WTC11 (cell line): ENCODE data around the gene ATP11B. TPM values are rescaled to one million over a fixed set of nuclear protein-coding genes. Genes with fewer than 3 reads are reported as not detected.

ENCODE experiments used
- ATAC-seq: fragments of 200-7000 bp; cut with Tn5 transposase; 2 replicates; pipeline ENCODE4 v1.10.0; 2021; ENCODE audit warnings: mild to moderate bottlenecking, moderate library complexity
- CTCF ChIA-PET: fragments of 300-600 bp; sonication (Branson Sonifier 250); formaldehyde crosslinking; loops from one replicate; lab custom pipeline; 2021; ENCODE audit warnings: antibody characterized with exemption; lab: Charles Lee
- POLR2A ChIA-PET: fragments of 350-600 bp; sonication (Branson Sonifier 250); formaldehyde crosslinking; loops from one replicate; lab custom pipeline; 2021; ENCODE audit warnings: antibody characterized with exemption; lab: Charles Lee
- DNase-seq: peaks from one replicate; pipeline ENCODE4 v3.0.0; 2021; ENCODE audit warnings: low spot score
- H3K27ac Mint-ChIP-seq: 2 replicates; pipeline ENCODE4 v1.8.0; 2021; ENCODE audit warnings: mixed read lengths
- H3K27me3 Mint-ChIP-seq: 2 replicates; pipeline ENCODE4 v1.8.0; 2021; ENCODE audit warnings: low read depth, mild to moderate bottlenecking, moderate library complexity, mixed read lengths
- H3K36me3 Mint-ChIP-seq: 2 replicates; pipeline ENCODE4 v1.8.0; 2021; ENCODE audit warnings: mixed read lengths
- H3K4me1 Mint-ChIP-seq: 2 replicates; pipeline ENCODE4 v1.8.0; 2022; ENCODE audit warnings: mixed read lengths
- H3K4me3 Mint-ChIP-seq: 2 replicates; pipeline ENCODE4 v1.8.0; 2021; ENCODE audit warnings: mild to moderate bottlenecking, moderate library complexity, mixed read lengths
- H3K9me3 Mint-ChIP-seq: 2 replicates; pipeline ENCODE4 v1.8.0; 2021; ENCODE audit warnings: mixed read lengths
- ATF1 ChIP-seq: sonication (generic); formaldehyde crosslinking; IDR thresholded peaks from 2 replicates; pipeline ENCODE4 v1.8.1; 2023; ENCODE audit warnings: mild to moderate bottlenecking, moderate library complexity, missing genetic modification reagents
- FOXJ3 ChIP-seq: sonication (generic); formaldehyde crosslinking; IDR thresholded peaks from 2 replicates; pipeline ENCODE4 v1.9.0; 2021; ENCODE audit warnings: missing genetic modification reagents, mild to moderate bottlenecking, borderline replicate concordance
- FOXK1 ChIP-seq: sonication (generic); formaldehyde crosslinking; IDR thresholded peaks from 2 replicates; pipeline ENCODE4 v1.8.0; 2022; ENCODE audit warnings: mild to moderate bottlenecking, moderate library complexity, missing genetic modification reagents
- FOXP1 ChIP-seq: sonication (generic); formaldehyde crosslinking; IDR thresholded peaks from 2 replicates; pipeline ENCODE4 v1.8.0; 2022; ENCODE audit warnings: missing genetic modification reagents, mild to moderate bottlenecking, moderate library complexity, borderline replicate concordance
- GRHL2 ChIP-seq: fragments of 250-450 bp; sonication (Bioruptor Pico); IDR thresholded peaks from 2 replicates; pipeline ENCODE4 v1.8.0; 2022; ENCODE audit warnings: mild to moderate bottlenecking, moderate library complexity; ENCODE audit not compliant: insufficient replicate concordance, severe bottlenecking
- JAZF1 ChIP-seq: fragments of 250-450 bp; sonication (Bioruptor Pico); IDR thresholded peaks from 2 replicates; pipeline ENCODE4 v1.9.0; 2021; ENCODE audit warnings: moderate library complexity, mild to moderate bottlenecking, inconsistent platforms
- JUN ChIP-seq: sonication (generic); formaldehyde crosslinking; IDR thresholded peaks from 2 replicates; pipeline ENCODE4 v1.8.0; 2023; ENCODE audit warnings: mild to moderate bottlenecking, missing genetic modification reagents
- KAT7 ChIP-seq: sonication (generic); formaldehyde crosslinking; IDR thresholded peaks from 2 replicates; pipeline ENCODE4 v1.8.1; 2023; ENCODE audit warnings: missing genetic modification reagents, mild to moderate bottlenecking, borderline replicate concordance
- MXD4 ChIP-seq: fragments of 250-450 bp; sonication (Bioruptor Pico); IDR thresholded peaks from 2 replicates; pipeline ENCODE4 v1.8.0; 2021; ENCODE audit warnings: mild to moderate bottlenecking, moderate library complexity, borderline replicate concordance
- RELA ChIP-seq: sonication (generic); formaldehyde crosslinking; IDR thresholded peaks from 2 replicates; pipeline ENCODE4 v1.8.1; 2022; ENCODE audit warnings: missing genetic modification reagents, mild to moderate bottlenecking, borderline replicate concordance
- SMAD3 ChIP-seq: sonication (generic); formaldehyde crosslinking; IDR thresholded peaks from 2 replicates; pipeline ENCODE4 v1.8.0; 2022; ENCODE audit warnings: missing genetic modification reagents, mild to moderate bottlenecking, borderline replicate concordance
- TCF7 ChIP-seq: sonication (generic); formaldehyde crosslinking; IDR thresholded peaks from 2 replicates; pipeline ENCODE4 v1.8.0; 2022; ENCODE audit warnings: mild to moderate bottlenecking, low read depth, missing genetic modification reagents, moderate library complexity
- TEAD4 ChIP-seq: sonication (generic); formaldehyde crosslinking; IDR thresholded peaks from 2 replicates; pipeline ENCODE4 v1.8.0; 2022; ENCODE audit warnings: mild to moderate bottlenecking, missing genetic modification reagents
- ZNF219 ChIP-seq: sonication (generic); formaldehyde crosslinking; IDR thresholded peaks from 2 replicates; pipeline ENCODE4 v1.8.0; 2023; ENCODE audit warnings: missing genetic modification reagents, mild to moderate bottlenecking, borderline replicate concordance
- total RNA-seq: library from RNA; stranded (reverse); gene quantifications from 3 replicates; pipeline ENCODE4 v1.2.3, GENCODE V29; 2021
- TF ChIP-seq, protein P1 (sequence below): sonication (generic); formaldehyde crosslinking; IDR thresholded peaks from 2 replicates; pipeline ENCODE4 v1.8.1; 2022; ENCODE audit warnings: missing genetic modification reagents, borderline replicate concordance
- TF ChIP-seq, protein P2 (sequence below): sonication (generic); formaldehyde crosslinking; IDR thresholded peaks from 2 replicates; pipeline ENCODE4 v1.8.1; 2022; ENCODE audit warnings: mild to moderate bottlenecking, missing genetic modification reagents, moderate library complexity, borderline replicate concordance
- TF ChIP-seq, protein P3 (sequence below): sonication (generic); formaldehyde crosslinking; IDR thresholded peaks from 2 replicates; pipeline ENCODE4 v1.8.0; 2023; ENCODE audit warnings: missing genetic modification reagents, mild to moderate bottlenecking, borderline replicate concordance
- TF ChIP-seq, protein P4 (sequence below): sonication (generic); formaldehyde crosslinking; IDR thresholded peaks from 2 replicates; pipeline ENCODE4 v1.8.0; 2022; ENCODE audit warnings: mild to moderate bottlenecking, missing genetic modification reagents
- TF ChIP-seq, protein P5 (sequence below): sonication (generic); formaldehyde crosslinking; IDR thresholded peaks from 2 replicates; pipeline ENCODE4 v1.8.1; 2023; ENCODE audit warnings: mild to moderate bottlenecking, moderate library complexity, missing genetic modification reagents
- TF ChIP-seq, protein P6 (sequence below): sonication (generic); formaldehyde crosslinking; IDR thresholded peaks from 2 replicates; pipeline ENCODE4 v1.8.0; 2022; ENCODE audit warnings: mild to moderate bottlenecking, missing genetic modification reagents

ATP11B gene
- total RNA-seq, 1 experiment from 2014 or later: 25.7 TPM

DNA sequence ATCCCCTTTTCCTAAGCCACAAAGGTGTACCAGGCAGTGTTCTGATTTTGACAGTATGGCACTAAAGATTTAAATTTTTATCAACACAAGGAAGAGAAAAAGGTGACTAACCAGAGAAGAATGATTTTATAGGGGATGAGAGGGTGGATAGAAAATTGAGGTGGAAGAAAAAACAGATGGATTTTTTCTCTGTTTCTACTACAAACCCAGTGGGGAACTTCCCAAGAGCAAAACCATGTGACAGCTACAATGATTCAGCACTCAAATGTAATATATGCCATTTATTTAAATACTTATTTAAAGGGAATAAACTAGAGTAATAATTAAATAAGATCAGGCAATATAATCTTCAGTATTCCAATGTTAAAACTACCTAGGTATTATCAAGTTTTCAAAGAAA lies 176.0 kb downstream of the ATP11B start (continued):
- TF ChIP-seq GRHL2: no peak
- TF ChIP-seq, protein P1, sequence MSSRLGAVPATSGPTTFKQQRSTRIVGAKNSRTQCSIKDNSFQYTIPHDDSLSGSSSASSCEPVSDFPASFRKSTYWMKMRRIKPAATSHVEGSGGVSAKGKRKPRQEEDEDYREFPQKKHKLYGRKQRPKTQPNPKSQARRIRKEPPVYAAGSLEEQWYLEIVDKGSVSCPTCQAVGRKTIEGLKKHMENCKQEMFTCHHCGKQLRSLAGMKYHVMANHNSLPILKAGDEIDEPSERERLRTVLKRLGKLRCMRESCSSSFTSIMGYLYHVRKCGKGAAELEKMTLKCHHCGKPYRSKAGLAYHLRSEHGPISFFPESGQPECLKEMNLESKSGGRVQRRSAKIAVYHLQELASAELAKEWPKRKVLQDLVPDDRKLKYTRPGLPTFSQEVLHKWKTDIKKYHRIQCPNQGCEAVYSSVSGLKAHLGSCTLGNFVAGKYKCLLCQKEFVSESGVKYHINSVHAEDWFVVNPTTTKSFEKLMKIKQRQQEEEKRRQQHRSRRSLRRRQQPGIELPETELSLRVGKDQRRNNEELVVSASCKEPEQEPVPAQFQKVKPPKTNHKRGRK (CRISPR knock-in tag): no peak
- TF ChIP-seq, protein P2, sequence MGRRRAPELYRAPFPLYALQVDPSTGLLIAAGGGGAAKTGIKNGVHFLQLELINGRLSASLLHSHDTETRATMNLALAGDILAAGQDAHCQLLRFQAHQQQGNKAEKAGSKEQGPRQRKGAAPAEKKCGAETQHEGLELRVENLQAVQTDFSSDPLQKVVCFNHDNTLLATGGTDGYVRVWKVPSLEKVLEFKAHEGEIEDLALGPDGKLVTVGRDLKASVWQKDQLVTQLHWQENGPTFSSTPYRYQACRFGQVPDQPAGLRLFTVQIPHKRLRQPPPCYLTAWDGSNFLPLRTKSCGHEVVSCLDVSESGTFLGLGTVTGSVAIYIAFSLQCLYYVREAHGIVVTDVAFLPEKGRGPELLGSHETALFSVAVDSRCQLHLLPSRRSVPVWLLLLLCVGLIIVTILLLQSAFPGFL (CRISPR knock-in tag): no peak
- TF ChIP-seq TEAD4 (CRISPR knock-in tag): no peak
- no peak for TF ChIP-seq ZNF219 (CRISPR knock-in tag)

DNA sequence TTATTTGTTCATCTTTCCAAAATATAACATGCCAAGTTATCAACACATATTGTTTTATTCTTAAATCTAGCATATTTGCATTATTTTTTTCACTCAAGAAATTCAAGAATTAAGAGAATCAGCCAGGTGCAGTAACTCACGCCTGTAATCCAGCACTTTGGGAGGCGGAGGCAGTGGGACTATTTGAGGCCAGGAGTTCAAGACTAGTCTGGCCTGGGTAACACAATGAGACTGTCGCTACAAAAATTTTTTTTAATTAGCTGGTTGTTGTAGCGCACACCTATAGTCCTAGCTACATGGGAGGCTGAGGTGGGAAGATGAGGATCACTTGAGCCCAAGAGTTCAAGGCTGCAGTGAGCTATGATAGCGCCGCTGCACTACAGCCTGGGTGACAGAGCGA lies 176.5 kb downstream of the ATP11B start:
- DNase-seq: no peak
- peaks cover 5% of the 10 kb centered on the region for H3K36me3 Mint-ChIP-seq
- TF ChIP-seq FOXP1: no peak
- TF ChIP-seq ATF1 (CRISPR knock-in tag): no peak
- no peak for TF ChIP-seq TCF7 (CRISPR knock-in tag)
- no peak for TF ChIP-seq JUN
- TF ChIP-seq, protein P2 (CRISPR knock-in tag): no peak
- TF ChIP-seq MXD4 (CRISPR knock-in tag): no peak
- TF ChIP-seq, all 79 proteins: peak for 0
- Mint-ChIP-seq H3K27ac (no peak overlapping the region), H3K4me1 (peaks cover 50% of the 10 kb centered on the region), H3K9me3 (no peaks in the 10 kb centered on the region), H3K4me3 (no peak overlapping the region), H3K27me3 (no peaks in the 10 kb centered on the region)
- ATAC-seq: no peak
- CTCF ChIA-PET: interaction anchor here (1.4 to 1.8 kb wide), 3 partner anchors 65 to 256 kb away, joined by 3 to 4 read pairs (median 3); no protein-coding TSS in a partner anchor
- POLR2A ChIA-PET: no interaction called here

DNA sequence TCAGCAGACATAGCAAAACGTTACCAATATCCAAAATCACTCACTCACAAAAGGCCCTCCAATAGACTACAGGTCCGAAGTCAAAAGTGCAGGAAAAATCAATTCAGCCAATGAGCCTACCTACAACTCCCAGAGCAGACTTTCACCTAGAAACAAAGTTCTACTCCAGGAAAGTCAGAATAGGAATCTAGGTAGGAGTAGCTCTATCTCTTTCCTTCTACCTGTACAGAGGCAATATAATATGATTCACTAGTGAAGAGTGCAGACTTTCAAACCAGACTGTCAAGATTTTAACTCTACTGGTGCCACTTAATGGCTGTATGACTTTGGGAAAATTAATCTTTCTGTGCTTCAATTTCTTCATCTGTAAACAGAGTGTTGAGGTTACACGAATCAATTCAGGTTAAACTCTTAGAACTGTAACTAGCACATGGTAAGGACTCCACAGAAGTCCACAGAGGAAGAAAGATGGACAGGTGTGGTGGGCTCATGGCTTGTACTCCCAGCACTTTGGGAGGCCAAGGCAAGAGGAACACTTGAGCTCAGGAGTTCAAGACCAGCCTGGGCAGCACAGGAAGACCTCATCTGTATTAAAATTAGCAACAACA lies 177.6 kb downstream of the ATP11B start:
- Mint-ChIP-seq H3K4me3 (no peak overlapping the region), H3K36me3 (no peaks in the 10 kb centered on the region), H3K27ac (peak overlapping the region; percentile 80), H3K4me1 (peaks cover 49% of the 10 kb centered on the region), H3K9me3 (no peaks in the 10 kb centered on the region), H3K27me3 (no peaks in the 10 kb centered on the region)
- CTCF ChIA-PET: interaction anchor here (1.4 to 1.8 kb wide), 2 partner anchors 67 to 257 kb away, joined by 3 to 4 read pairs; no protein-coding TSS in a partner anchor
- ATAC-seq (no peak), DNase-seq (no peak)
- POLR2A ChIA-PET: no interaction called here
- TF ChIP-seq FOXJ3 (CRISPR knock-in tag) (no peak), KAT7 (CRISPR knock-in tag) (no peak), RELA (CRISPR knock-in tag) (no peak), FOXK1 (CRISPR knock-in tag) (no peak), SMAD3 (CRISPR knock-in tag) (no peak), JAZF1 (CRISPR knock-in tag) (no peak), ATF1 (CRISPR knock-in tag) (no peak)
- TF ChIP-seq, protein P3, sequence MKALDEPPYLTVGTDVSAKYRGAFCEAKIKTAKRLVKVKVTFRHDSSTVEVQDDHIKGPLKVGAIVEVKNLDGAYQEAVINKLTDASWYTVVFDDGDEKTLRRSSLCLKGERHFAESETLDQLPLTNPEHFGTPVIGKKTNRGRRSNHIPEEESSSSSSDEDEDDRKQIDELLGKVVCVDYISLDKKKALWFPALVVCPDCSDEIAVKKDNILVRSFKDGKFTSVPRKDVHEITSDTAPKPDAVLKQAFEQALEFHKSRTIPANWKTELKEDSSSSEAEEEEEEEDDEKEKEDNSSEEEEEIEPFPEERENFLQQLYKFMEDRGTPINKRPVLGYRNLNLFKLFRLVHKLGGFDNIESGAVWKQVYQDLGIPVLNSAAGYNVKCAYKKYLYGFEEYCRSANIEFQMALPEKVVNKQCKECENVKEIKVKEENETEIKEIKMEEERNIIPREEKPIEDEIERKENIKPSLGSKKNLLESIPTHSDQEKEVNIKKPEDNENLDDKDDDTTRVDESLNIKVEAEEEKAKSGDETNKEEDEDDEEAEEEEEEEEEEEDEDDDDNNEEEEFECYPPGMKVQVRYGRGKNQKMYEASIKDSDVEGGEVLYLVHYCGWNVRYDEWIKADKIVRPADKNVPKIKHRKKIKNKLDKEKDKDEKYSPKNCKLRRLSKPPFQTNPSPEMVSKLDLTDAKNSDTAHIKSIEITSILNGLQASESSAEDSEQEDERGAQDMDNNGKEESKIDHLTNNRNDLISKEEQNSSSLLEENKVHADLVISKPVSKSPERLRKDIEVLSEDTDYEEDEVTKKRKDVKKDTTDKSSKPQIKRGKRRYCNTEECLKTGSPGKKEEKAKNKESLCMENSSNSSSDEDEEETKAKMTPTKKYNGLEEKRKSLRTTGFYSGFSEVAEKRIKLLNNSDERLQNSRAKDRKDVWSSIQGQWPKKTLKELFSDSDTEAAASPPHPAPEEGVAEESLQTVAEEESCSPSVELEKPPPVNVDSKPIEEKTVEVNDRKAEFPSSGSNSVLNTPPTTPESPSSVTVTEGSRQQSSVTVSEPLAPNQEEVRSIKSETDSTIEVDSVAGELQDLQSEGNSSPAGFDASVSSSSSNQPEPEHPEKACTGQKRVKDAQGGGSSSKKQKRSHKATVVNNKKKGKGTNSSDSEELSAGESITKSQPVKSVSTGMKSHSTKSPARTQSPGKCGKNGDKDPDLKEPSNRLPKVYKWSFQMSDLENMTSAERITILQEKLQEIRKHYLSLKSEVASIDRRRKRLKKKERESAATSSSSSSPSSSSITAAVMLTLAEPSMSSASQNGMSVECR (CRISPR knock-in tag): no peak
- TF ChIP-seq, protein P4, sequence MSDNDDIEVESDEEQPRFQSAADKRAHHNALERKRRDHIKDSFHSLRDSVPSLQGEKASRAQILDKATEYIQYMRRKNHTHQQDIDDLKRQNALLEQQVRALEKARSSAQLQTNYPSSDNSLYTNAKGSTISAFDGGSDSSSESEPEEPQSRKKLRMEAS (CRISPR knock-in tag): no peak
- TF ChIP-seq, protein P5, sequence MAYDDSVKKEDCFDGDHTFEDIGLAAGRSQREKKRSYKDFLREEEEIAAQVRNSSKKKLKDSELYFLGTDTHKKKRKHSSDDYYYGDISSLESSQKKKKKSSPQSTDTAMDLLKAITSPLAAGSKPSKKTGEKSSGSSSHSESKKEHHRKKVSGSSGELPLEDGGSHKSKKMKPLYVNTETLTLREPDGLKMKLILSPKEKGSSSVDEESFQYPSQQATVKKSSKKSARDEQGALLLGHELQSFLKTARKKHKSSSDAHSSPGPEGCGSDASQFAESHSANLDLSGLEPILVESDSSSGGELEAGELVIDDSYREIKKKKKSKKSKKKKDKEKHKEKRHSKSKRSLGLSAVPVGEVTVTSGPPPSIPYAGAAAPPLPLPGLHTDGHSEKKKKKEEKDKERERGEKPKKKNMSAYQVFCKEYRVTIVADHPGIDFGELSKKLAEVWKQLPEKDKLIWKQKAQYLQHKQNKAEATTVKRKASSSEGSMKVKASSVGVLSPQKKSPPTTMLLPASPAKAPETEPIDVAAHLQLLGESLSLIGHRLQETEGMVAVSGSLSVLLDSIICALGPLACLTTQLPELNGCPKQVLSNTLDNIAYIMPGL (CRISPR knock-in tag): no peak
- TF ChIP-seq, protein P6, sequence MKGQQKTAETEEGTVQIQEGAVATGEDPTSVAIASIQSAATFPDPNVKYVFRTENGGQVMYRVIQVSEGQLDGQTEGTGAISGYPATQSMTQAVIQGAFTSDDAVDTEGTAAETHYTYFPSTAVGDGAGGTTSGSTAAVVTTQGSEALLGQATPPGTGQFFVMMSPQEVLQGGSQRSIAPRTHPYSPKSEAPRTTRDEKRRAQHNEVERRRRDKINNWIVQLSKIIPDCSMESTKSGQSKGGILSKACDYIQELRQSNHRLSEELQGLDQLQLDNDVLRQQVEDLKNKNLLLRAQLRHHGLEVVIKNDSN (CRISPR knock-in tag): no peak
